Right lobe of liver (tissue), 6 donors: Measurements from ENCODE around the gene S100A12. TPM values are rescaled to one million over a fixed set of nuclear protein-coding genes. Genes with fewer than 3 reads are reported as not detected.

Experiments
- ATAC-seq, 4 donors: fragments of 200-7000 bp; cut with Tn5 transposase; one replicate each; pipeline ENCODE4 v1.9.1; 2020; ENCODE audit warnings: mild to moderate bottlenecking in 4 of 4, moderate library complexity in 4 of 4
- DNase-seq, 3 donors: peaks; one replicate each; pipeline ENCODE4 v3.0.0-alpha.2; 2020
- H3K27ac ChIP-seq, 3 donors: fragments of 200-600 bp; one replicate each; pipeline ENCODE4 v1.8.0; 2022
- H3K27me3 ChIP-seq, 2 donors: fragments of 200-600 bp; one replicate each; pipeline ENCODE4 v1.8.0; 2022
- H3K36me3 ChIP-seq, 4 donors: fragments of 200-600 bp; sonication (generic) in 1 of 4; one replicate each; pipeline versions ENCODE4 v1.5.1 to v1.8.0; 2017 to 2022; ENCODE audit warnings: control low read depth in 1 of 4
- H3K4me1 ChIP-seq, 4 donors: fragments of 200-600 bp; sonication (generic) in 1 of 4; one replicate each; pipeline versions ENCODE4 v1.5.1 to v1.8.0; 2017 to 2022; ENCODE audit warnings: control low read depth in 1 of 4
- H3K4me3 ChIP-seq, 3 donors: fragments of 200-600 bp; one replicate each; pipeline ENCODE4 v1.8.0; 2022
- H3K9me3 ChIP-seq, 4 donors: fragments of 200-600 bp; sonication (generic) in 1 of 4; one replicate each; pipeline versions ENCODE4 v1.5.1 to v1.8.0; 2017 to 2022; ENCODE audit warnings: control low read depth in 1 of 4
- POLR2A ChIP-seq: fragments of 450-650 bp; IDR thresholded peaks from one replicate; pipeline ENCODE4 v1.6.1; 2017; ENCODE audit warnings: antibody characterized with exemption, mild to moderate bottlenecking
- WGBS: methylation state at CpG from one replicate; pipeline ENCODE4 v1.1.6; 2018; ENCODE audit warnings: low coverage, low lambda C conversion rate; ENCODE audit not compliant: insufficient coverage; ENCODE audit errors: missing lambda C conversion rate; 5-methylcytosine and 5-hydroxymethylcytosine counted together
- intact Hi-C, 2 donors: fragments of 100-400 bp; cut with DNase I; formaldehyde crosslinking; loops; one replicate each; pipeline versions ENCODE4 v1.11.2 to v1.14.1; 2022
- total RNA-seq, 6 experiments: library from RNA; depleted of rRNA in 2 of 6; stranded (reverse); fragments of >200 nt in 2 of 6; fragmentation: NEBNext Ultra II Directional in 3 of 6; extraction: Animal tissue kit (Norgen Biotek cat#: 25700) in 3 of 6; gene quantifications; one replicate each; pipeline versions ENCODE4 v1.1.0 to v1.2.4, GENCODE V29; 2016 to 2023
- TF ChIP-seq, protein P1 (sequence below), 4 donors: fragments of 200-600 bp in 3 of 4; fragments of 450-650 bp in 1 of 4; IDR thresholded peaks; one replicate each; pipeline versions ENCODE4 v1.5.1 to v1.8.0; 2016 to 2022; ENCODE audit warnings: antibody characterized with exemption in 4 of 4, mild to moderate bottlenecking in 2 of 4
- donor health status: DM: no; HTN: yes; CAD: no.
- donor health status: DM: no; HTN: no; CAD: no.
- donor health status: DM: no; HTN: no; CAD: no.
- donor health status: DM: no; HTN: yes; CAD: no.
- donor health status: DM: no; HTN: yes; CAD: no.

S100A12 gene
- total RNA-seq, 6 experiments from 2014 or later: 1.5 to 3.8 (median 3.0) TPM

DNA sequence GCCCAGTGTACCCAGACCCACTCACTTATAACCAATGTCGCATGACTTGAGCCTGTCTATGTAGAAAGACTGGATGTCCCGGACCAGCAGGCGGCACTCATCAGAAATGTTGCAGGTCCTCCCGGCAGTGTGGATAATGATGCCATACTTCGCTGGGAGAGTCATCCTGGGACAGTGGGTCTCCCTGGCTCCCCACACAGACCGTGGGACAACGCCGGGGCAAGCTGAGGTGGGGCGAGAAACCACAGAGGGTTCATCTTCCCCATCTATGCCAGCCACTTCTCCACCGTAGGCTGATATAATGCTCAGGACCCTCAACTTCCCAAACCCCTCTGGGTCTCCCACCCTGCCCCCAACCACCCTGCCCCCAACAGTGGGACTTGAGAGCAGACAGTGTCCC lies 35.1 kb downstream of the S100A12 start:
- WGBS: 83% methylated on average over 2 of the region's 10 CpGs
- no peak for DNase-seq
- no peaks in the 10 kb centered on the region for H3K4me1 ChIP-seq
- H3K27ac ChIP-seq: no peak overlapping the region
- no peaks in the 10 kb centered on the region for H3K27me3 ChIP-seq
- H3K36me3 ChIP-seq: no peaks in the 10 kb centered on the region
- no peak overlapping the region for H3K4me3 ChIP-seq
- ATAC-seq: no peak
- intact Hi-C loops: no loop called here
- TF ChIP-seq POLR2A: no peak
- TF ChIP-seq, protein P1, sequence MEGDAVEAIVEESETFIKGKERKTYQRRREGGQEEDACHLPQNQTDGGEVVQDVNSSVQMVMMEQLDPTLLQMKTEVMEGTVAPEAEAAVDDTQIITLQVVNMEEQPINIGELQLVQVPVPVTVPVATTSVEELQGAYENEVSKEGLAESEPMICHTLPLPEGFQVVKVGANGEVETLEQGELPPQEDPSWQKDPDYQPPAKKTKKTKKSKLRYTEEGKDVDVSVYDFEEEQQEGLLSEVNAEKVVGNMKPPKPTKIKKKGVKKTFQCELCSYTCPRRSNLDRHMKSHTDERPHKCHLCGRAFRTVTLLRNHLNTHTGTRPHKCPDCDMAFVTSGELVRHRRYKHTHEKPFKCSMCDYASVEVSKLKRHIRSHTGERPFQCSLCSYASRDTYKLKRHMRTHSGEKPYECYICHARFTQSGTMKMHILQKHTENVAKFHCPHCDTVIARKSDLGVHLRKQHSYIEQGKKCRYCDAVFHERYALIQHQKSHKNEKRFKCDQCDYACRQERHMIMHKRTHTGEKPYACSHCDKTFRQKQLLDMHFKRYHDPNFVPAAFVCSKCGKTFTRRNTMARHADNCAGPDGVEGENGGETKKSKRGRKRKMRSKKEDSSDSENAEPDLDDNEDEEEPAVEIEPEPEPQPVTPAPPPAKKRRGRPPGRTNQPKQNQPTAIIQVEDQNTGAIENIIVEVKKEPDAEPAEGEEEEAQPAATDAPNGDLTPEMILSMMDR (IDR thresholded peaks at IDR 0.05): no peak
- H3K9me3 ChIP-seq: no peaks in the 10 kb centered on the region

DNA sequence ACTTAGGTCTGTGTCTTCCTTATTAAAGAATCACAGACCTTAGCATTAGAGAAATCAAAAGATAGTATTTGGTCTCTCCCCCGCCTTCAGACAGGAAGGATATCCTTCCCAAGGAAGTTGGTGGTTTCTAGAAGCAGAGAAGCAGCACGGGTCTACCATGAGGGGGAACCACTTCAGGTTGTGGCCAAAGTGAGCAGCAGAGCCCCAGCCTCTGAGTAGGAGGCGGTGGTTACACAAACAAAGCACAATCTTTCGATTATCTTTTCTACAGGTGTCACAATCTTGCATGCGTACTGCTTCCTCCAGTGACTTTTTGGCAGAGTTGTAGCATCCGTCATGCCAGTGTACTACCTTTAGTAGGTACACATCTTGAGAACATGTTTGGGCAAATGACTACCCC lies 35.6 kb downstream of the S100A12 start:
- H3K4me3 ChIP-seq: no peak overlapping the region
- H3K9me3 ChIP-seq: no peaks in the 10 kb centered on the region
- H3K27ac ChIP-seq: no peak overlapping the region
- H3K27me3 ChIP-seq: no peaks in the 10 kb centered on the region
- ATAC-seq: no peak
- H3K4me1 ChIP-seq: no peaks in the 10 kb centered on the region
- no peak for TF ChIP-seq POLR2A
- TF ChIP-seq, protein P1 (IDR thresholded peaks at IDR 0.05): no peak
- intact Hi-C loops: no loop called here
- no peaks in the 10 kb centered on the region for H3K36me3 ChIP-seq
- DNase-seq: no peak
- WGBS: 17% methylated on average over 5 of the region's 6 CpGs

DNA sequence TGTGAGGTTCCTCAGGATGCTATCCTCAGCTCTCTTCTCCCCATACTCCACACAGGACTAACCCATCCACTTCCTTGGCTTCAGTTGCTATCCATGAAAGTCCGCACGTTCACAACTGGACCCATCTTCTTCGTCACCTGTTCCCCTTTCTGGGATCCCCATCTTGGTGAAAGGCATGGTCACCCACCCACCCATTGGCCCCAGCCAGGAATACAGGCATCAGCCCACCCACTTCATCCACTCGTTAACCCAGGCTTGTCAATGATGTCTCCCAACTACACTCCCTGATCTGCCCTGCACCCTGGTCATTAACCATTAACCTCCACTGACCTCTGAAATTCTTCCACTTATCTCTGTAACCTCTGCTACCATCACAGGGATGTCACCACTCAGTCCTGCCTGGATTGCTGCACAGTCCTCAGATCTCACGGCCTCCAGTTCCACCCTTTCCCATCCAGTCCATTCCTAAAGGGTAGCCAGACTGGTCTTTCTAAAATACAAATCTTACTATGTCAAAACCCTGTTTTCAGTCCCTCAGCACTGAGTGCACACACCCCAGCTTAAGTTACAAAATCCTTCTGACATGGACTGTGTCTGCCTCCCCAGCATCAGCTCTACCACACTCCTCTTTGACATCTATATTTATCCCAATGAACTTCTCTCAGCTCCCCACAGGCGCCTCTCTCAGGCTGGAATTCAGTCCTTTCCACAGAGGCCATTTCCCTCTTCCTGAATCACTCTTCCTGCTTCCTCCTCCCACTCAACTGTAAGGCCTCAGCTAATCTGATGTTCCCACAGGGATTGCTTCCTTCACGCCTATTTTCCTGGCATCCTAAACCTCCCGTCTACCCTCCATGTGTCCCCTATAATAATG lies 37.2 kb downstream of the S100A12 start:
- no peak for TF ChIP-seq POLR2A
- TF ChIP-seq, protein P1 (IDR thresholded peaks at IDR 0.05): no peak
- DNase-seq: no peak
- intact Hi-C loops: no loop called here
- H3K4me1 ChIP-seq: no peaks in the 10 kb centered on the region
- H3K9me3 ChIP-seq: no peaks in the 10 kb centered on the region
- peak in 2 of 4 donors; percentile 26 to 56 for ATAC-seq
- no peaks in the 10 kb centered on the region for H3K27me3 ChIP-seq
- H3K36me3 ChIP-seq: no peaks in the 10 kb centered on the region
- WGBS: 50% methylated on average over 8 of the region's 8 CpGs
- H3K4me3 ChIP-seq: no peak overlapping the region
- H3K27ac ChIP-seq: no peak overlapping the region

DNA sequence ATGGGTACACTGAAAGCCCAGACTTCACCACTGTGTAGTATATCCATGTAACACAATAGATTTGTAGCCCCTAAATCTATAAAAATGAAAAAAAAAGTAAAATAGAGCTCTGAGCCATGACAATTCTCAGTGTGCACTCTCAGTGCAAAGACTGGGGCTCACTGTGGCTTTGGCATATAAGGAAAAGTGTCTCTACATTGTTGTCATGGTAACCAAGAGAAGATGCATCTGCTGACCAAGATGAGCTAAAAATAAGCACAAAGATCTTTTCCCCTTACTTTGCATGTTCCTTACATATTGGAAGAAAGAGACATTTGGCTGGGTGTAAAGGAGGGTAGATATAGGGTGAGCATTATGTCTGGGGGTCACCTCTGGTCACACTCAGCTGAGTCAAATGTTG lies 38.8 kb downstream of the S100A12 start:
- H3K27me3 ChIP-seq: no peaks in the 10 kb centered on the region
- H3K36me3 ChIP-seq: no peaks in the 10 kb centered on the region
- no peak overlapping the region for H3K4me3 ChIP-seq
- no peak overlapping the region for H3K27ac ChIP-seq
- peaks cover 0 to 3% (median 0%) of the 10 kb centered on the region in 4 donors for H3K9me3 ChIP-seq
- H3K4me1 ChIP-seq: no peaks in the 10 kb centered on the region
- no peak for ATAC-seq
- intact Hi-C loops: no loop called here
- no peak for DNase-seq
- TF ChIP-seq, protein P1 (IDR thresholded peaks at IDR 0.05): no peak
- no peak for TF ChIP-seq POLR2A
